ENCODE measurements around the gene MACF1. TPM values are rescaled to one million over a fixed set of nuclear protein-coding genes. Genes with fewer than 3 reads are reported as not detected.
"Not testable (repeated sequence)": the region's sequence is repeated elsewhere in the genome, so short reads cannot be mapped to it uniquely, and the experiment has no call there.

The MACF1 gene
- total RNA-seq, 1 donor from 2014 or later: 657 TPM

DNA sequence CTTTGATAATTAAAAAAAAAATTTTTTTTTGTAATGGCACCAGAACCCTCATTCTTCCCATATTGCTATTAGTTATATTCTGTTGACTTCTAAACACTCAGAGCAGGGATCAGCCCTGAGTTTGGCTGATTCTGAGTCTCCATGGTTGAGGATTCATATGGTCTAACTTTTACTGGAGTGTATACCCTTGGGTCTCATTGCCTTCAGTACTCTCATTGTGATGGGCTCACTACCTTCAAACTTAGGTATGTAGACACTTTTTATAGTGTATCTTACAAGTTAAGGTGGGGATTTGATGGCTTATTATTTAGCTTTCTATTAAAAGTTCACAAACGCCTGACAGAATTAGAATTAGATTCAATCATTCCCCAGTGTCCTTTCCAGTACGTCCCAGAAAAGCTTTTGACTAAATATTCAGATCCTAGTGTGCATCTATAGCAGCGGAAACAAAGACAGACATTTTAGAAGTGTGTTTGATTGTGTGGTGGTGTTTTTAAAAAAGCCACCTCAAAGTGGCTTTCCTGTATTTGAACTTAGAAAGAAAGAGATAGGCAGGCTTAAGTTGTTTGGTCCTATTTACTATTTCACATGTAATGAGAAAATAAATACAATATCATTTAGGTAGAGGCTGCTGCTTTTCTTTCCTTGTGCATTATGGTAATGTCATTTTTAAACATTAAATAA lies 1.4 kb downstream of the MACF1 start:
- Mint-ChIP-seq H3K9me3 (ENCODE audit: unreplicated experiment) (no peaks in the 10 kb centered on the region), H3K4me3 (ENCODE audit: unreplicated experiment) (no peak overlapping the region)
- TF ChIP-seq, protein P1, sequence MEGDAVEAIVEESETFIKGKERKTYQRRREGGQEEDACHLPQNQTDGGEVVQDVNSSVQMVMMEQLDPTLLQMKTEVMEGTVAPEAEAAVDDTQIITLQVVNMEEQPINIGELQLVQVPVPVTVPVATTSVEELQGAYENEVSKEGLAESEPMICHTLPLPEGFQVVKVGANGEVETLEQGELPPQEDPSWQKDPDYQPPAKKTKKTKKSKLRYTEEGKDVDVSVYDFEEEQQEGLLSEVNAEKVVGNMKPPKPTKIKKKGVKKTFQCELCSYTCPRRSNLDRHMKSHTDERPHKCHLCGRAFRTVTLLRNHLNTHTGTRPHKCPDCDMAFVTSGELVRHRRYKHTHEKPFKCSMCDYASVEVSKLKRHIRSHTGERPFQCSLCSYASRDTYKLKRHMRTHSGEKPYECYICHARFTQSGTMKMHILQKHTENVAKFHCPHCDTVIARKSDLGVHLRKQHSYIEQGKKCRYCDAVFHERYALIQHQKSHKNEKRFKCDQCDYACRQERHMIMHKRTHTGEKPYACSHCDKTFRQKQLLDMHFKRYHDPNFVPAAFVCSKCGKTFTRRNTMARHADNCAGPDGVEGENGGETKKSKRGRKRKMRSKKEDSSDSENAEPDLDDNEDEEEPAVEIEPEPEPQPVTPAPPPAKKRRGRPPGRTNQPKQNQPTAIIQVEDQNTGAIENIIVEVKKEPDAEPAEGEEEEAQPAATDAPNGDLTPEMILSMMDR (IDR thresholded peaks at IDR 0.05; ENCODE audit: partially characterized antibody, unreplicated experiment): no peak

DNA sequence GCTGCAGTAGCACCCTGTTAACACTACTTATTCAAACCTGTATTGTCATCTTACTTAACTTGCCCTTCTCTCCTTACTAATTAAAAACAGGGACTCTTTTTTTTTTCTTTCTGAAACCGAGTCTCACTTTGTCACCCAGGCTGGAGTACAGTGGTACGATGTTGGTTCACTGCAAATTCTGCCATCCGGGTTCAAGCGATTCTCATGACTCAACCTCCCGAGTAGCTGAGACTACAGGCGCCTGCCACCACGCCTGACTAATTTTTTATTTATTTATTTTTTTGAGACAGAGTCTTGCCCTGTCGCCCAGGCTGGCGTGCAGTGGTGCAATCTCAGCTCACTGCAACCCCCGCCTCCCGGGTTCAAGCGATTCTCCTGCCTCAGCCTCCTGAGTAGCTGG lies 3.9 kb downstream of the MACF1 start:
- H3K4me1 Mint-ChIP-seq (ENCODE audit: low read depth, unreplicated experiment): peaks cover 17% of the 10 kb centered on the region
- H3K9me3 Mint-ChIP-seq (ENCODE audit: unreplicated experiment); DNase-seq; H3K27ac Mint-ChIP-seq (ENCODE audit: unreplicated experiment); H3K27me3 Mint-ChIP-seq (ENCODE audit: unreplicated experiment); H3K36me3 Mint-ChIP-seq (ENCODE audit: unreplicated experiment); H3K4me3 Mint-ChIP-seq (ENCODE audit: unreplicated experiment): not testable (repeated sequence)

More for the DNA sequence above, 1.4 kb downstream of the MACF1 start:
- Mint-ChIP-seq H3K27ac (ENCODE audit: unreplicated experiment) (no peak overlapping the region), H3K36me3 (ENCODE audit: unreplicated experiment) (no peaks in the 10 kb centered on the region), H3K27me3 (ENCODE audit: unreplicated experiment) (peaks cover 7% of the 10 kb centered on the region), H3K4me1 (ENCODE audit: low read depth, unreplicated experiment) (peaks cover 21% of the 10 kb centered on the region)
- DNase-seq: no peak

DNA sequence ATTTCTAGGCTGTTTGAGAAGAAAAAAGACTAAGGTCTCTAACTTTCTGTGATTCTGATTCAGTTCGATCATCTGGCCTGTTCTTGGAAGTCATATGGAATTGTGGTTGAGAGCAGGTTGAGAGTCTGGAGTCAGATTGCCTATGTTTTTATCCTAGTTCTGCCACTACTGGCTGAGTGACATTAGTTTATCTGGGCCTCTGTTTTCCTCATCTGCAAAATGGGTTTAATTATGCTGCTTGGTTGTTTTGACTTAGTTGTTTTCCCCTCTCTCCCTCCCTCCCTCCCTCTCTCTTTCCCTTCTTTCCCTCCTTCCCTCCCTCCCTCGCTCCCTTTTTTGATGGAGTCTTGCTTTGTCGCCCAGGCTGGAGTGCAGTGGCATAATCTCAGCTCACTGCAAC lies 6.2 kb downstream of the MACF1 start:
- Mint-ChIP-seq H3K4me1 (ENCODE audit: low read depth, unreplicated experiment) (peaks cover 22% of the 10 kb centered on the region), H3K36me3 (ENCODE audit: unreplicated experiment) (no peaks in the 10 kb centered on the region), H3K27ac (ENCODE audit: unreplicated experiment) (no peak overlapping the region), H3K9me3 (ENCODE audit: unreplicated experiment) (peaks cover 3% of the 10 kb centered on the region), H3K4me3 (ENCODE audit: unreplicated experiment) (no peak overlapping the region), H3K27me3 (ENCODE audit: unreplicated experiment) (peaks cover 5% of the 10 kb centered on the region)
- no peak for DNase-seq
- TF ChIP-seq, protein P1 (IDR thresholded peaks at IDR 0.05; ENCODE audit: partially characterized antibody, unreplicated experiment): no peak

DNA sequence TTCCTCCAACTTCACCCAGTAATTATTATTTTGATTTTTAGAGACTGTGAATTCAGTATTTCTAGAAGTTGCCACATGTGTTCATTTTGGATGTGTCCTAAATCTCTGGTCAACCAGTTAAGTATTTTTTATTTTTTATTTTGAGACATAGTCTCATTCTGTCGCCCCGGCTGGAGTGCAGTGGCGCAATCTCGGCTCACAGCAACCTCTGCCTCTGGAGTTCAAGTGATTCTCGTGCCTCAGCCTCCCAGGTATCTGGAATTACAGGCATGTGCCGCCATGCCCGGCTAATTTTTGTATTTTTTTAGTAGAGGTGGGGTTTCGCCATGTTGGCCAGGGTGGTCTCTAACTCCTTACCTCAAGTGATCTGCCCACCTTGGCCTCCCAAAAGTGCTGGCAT lies 8.0 kb downstream of the MACF1 start:
- TF ChIP-seq, protein P1 (IDR thresholded peaks at IDR 0.05; ENCODE audit: partially characterized antibody, unreplicated experiment): no peak
- H3K36me3 Mint-ChIP-seq (ENCODE audit: unreplicated experiment): no peaks in the 10 kb centered on the region

DNA sequence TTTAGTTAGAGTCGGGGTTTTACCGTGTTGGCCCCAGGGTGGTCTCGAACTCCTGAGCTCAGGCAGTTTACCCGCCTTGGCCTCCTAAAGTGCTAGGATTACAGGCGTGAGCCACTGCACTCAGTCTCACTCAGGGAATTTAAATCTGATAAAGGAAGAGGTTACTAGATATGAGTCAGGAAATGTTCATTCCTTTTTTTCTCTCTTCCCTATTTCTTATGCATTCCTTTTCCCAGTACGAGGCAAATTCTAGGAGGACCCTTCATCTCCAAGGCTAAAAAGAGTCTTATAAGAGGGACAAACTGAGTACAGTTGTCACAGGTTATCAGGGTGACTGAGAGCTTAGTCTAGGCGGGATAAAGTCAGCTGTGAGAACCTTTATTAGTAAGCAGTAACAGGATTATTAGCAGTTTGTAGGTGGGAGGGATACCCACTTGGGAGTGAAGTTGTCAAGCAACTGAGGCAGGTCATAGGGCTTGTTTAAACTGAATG lies 9.1 kb downstream of the MACF1 start:
- H3K27ac Mint-ChIP-seq (ENCODE audit: unreplicated experiment): no peak overlapping the region
- peaks cover 25% of the 10 kb centered on the region for H3K4me1 Mint-ChIP-seq (ENCODE audit: low read depth, unreplicated experiment)
- peak overlapping the region; percentile 36 for H3K4me3 Mint-ChIP-seq (ENCODE audit: unreplicated experiment)
- DNase-seq: no peak
- peaks cover 4% of the 10 kb centered on the region for H3K9me3 Mint-ChIP-seq (ENCODE audit: unreplicated experiment)
- peaks cover 7% of the 10 kb centered on the region for H3K27me3 Mint-ChIP-seq (ENCODE audit: unreplicated experiment)
- no peaks in the 10 kb centered on the region for H3K36me3 Mint-ChIP-seq (ENCODE audit: unreplicated experiment)
- TF ChIP-seq, protein P1 (IDR thresholded peaks at IDR 0.05; ENCODE audit: partially characterized antibody, unreplicated experiment): no peak

More for the DNA sequence above, 8.0 kb downstream of the MACF1 start:
- no peak for DNase-seq
- no peak overlapping the region for H3K4me3 Mint-ChIP-seq (ENCODE audit: unreplicated experiment)
- peaks cover 25% of the 10 kb centered on the region for H3K4me1 Mint-ChIP-seq (ENCODE audit: low read depth, unreplicated experiment)
- H3K27ac Mint-ChIP-seq (ENCODE audit: unreplicated experiment): no peak overlapping the region
- H3K9me3 Mint-ChIP-seq (ENCODE audit: unreplicated experiment): peaks cover 3% of the 10 kb centered on the region
- H3K27me3 Mint-ChIP-seq (ENCODE audit: unreplicated experiment): peaks cover 5% of the 10 kb centered on the region
